K562 (cell line): ENCODE data around the gene MYH7B. TPM values are rescaled to one million over a fixed set of nuclear protein-coding genes. Genes with fewer than 3 reads are reported as not detected.

Experiments
- CEBPB ChIP-seq: fragments of 450-650 bp; IDR thresholded peaks from 2 replicates; pipeline ENCODE4 v1.6.1; 2016; ENCODE audit warnings: missing genetic modification characterization, missing compliant biosample characterization
- EP300 ChIP-seq: IDR thresholded peaks from 2 replicates; pipeline ENCODE4 v1.6.1; 2012; ENCODE audit warnings: low read length, improper control_type of control experiment
- FOXA3 ChIP-seq, 2 experiments: fragments of 450-650 bp in 1 of 2; sonication (generic) in 1 of 2; formaldehyde crosslinking; IDR thresholded peaks in 1 of 2; conservative IDR thresholded peaks in 1 of 2; 2 replicates each; pipeline versions ENCODE4 v1.4.0 to v1.8.0; 2020 to 2022; ENCODE audit warnings: mild to moderate bottlenecking in 2 of 2, missing genetic modification reagents in 1 of 2
- LEF1 ChIP-seq: fragments of 450-650 bp; IDR thresholded peaks from 2 replicates; pipeline ENCODE4 v1.6.1; 2016; ENCODE audit warnings: mild to moderate bottlenecking
- MCM2 ChIP-seq: fragments of 450-650 bp; IDR thresholded peaks from 2 replicates; pipeline ENCODE4 v1.6.1; 2017; ENCODE audit warnings: low read depth, mild to moderate bottlenecking
- MXI1 ChIP-seq: IDR thresholded peaks from 2 replicates; pipeline ENCODE4 v1.6.1; 2011; ENCODE audit warnings: low read depth, mild to moderate bottlenecking, improper control_type of control experiment, low read length
- POLR2A ChIP-seq: fragments of 450-650 bp; conservative IDR thresholded peaks from 2 replicates; pipeline ENCODE4 v1.6.1; 2016
- SETDB1 ChIP-seq: IDR thresholded peaks from one replicate; pipeline ENCODE4 v1.6.1; 2012; ENCODE audit warnings: low read length, control low read depth, inconsistent platforms
- SNIP1 ChIP-seq: fragments of 450-650 bp; IDR thresholded peaks from 2 replicates; pipeline ENCODE4 v1.7.1; 2017; ENCODE audit warnings: low read depth, mild to moderate bottlenecking
- TAF9B ChIP-seq: fragments of 450-650 bp; IDR thresholded peaks from 2 replicates; pipeline ENCODE4 v1.6.1; 2018; ENCODE audit warnings: mild to moderate bottlenecking; ENCODE audit not compliant: partially characterized antibody
- ZNF253 ChIP-seq: fragments of 250-450 bp; sonication (Bioruptor Pico); conservative IDR thresholded peaks from 2 replicates; pipeline ENCODE4 v1.6.1; 2021; ENCODE audit warnings: mild to moderate bottlenecking
- polyA plus RNA-seq, 8 experiments: library from polyadenylated mRNA; depleted of rRNA in 4 of 8; stranded (reverse) in 5 of 8; unstranded in 3 of 8; fragments of >200 nt; fragmentation: Nextera tagmentation in 2 of 8; fragmentation: Illumina TruSeq in 1 of 8; extraction: Ambion mirVana in 2 of 8; extraction: Trizol in 1 of 8; gene quantifications; 2 replicates each; pipeline versions ENCODE4 v1.2.1 to v1.2.3, GENCODE V29; 2011 to 2014; ENCODE audit warnings: inconsistent platforms in 1 of 8, missing spikeins in 1 of 8
- total RNA-seq, 7 experiments: library from RNA; depleted of rRNA in 6 of 7; stranded (reverse); fragments of >200 nt in 6 of 7; fragmentation: Illumina TruSeq in 2 of 7; extraction: Trizol in 2 of 7; gene quantifications; 2 replicates each; pipeline versions ENCODE4 v1.2.1 to v1.2.3, GENCODE V29; 2011 to 2021; ENCODE audit warnings: low replicate concordance in 1 of 7
- TF ChIP-seq, protein P1 (sequence below), 2 experiments: fragments of 450-650 bp; IDR thresholded peaks; 2 replicates each; pipeline ENCODE4 v1.6.1; 2016; ENCODE audit warnings: mild to moderate bottlenecking in 2 of 2, borderline replicate concordance in 1 of 2, low read depth in 1 of 2, moderate library complexity in 1 of 2
- TF ChIP-seq, protein P2 (sequence below): sonication (generic); formaldehyde crosslinking; IDR thresholded peaks from 2 replicates; pipeline ENCODE4 v1.8.1; 2023; ENCODE audit warnings: mild to moderate bottlenecking, missing genetic modification reagents
- TF ChIP-seq, protein P3 (sequence below): sonication (generic); formaldehyde crosslinking; IDR thresholded peaks from 2 replicates; pipeline ENCODE4 v1.8.0; 2022; ENCODE audit warnings: mild to moderate bottlenecking, missing genetic modification reagents
- TF ChIP-seq, protein P4 (sequence below): fragments of 450-650 bp; IDR thresholded peaks from 2 replicates; pipeline ENCODE4 v1.7.1; 2018; ENCODE audit warnings: mild to moderate bottlenecking, low read depth; ENCODE audit not compliant: partially characterized antibody

Gene MYH7B
- total and polyA plus RNA-seq, 9 of the 15 experiments (the other 6 are each of a cell fraction or from before 2014, with no cell fraction given) = 0.07 to 0.34 (median 0.13) TPM; not detected in 3

DNA sequence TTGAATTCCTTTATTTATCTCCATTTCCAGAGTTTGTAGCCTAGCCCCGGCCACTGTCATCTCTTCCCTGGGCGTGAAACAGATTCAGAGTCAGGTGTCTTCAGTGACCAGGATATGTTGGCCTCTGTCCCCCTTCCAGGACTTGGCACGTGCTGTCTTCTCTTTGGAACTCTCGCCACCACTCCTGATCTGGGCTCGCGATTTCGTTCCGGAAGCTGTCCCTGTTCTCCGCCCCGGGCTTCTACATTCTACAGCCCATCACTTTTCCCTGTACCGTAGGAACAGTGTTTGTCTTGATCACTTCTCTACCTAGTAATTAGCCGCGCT, 801 bp upstream of the MYH7B start (continued):
- TF ChIP-seq, protein P1, sequence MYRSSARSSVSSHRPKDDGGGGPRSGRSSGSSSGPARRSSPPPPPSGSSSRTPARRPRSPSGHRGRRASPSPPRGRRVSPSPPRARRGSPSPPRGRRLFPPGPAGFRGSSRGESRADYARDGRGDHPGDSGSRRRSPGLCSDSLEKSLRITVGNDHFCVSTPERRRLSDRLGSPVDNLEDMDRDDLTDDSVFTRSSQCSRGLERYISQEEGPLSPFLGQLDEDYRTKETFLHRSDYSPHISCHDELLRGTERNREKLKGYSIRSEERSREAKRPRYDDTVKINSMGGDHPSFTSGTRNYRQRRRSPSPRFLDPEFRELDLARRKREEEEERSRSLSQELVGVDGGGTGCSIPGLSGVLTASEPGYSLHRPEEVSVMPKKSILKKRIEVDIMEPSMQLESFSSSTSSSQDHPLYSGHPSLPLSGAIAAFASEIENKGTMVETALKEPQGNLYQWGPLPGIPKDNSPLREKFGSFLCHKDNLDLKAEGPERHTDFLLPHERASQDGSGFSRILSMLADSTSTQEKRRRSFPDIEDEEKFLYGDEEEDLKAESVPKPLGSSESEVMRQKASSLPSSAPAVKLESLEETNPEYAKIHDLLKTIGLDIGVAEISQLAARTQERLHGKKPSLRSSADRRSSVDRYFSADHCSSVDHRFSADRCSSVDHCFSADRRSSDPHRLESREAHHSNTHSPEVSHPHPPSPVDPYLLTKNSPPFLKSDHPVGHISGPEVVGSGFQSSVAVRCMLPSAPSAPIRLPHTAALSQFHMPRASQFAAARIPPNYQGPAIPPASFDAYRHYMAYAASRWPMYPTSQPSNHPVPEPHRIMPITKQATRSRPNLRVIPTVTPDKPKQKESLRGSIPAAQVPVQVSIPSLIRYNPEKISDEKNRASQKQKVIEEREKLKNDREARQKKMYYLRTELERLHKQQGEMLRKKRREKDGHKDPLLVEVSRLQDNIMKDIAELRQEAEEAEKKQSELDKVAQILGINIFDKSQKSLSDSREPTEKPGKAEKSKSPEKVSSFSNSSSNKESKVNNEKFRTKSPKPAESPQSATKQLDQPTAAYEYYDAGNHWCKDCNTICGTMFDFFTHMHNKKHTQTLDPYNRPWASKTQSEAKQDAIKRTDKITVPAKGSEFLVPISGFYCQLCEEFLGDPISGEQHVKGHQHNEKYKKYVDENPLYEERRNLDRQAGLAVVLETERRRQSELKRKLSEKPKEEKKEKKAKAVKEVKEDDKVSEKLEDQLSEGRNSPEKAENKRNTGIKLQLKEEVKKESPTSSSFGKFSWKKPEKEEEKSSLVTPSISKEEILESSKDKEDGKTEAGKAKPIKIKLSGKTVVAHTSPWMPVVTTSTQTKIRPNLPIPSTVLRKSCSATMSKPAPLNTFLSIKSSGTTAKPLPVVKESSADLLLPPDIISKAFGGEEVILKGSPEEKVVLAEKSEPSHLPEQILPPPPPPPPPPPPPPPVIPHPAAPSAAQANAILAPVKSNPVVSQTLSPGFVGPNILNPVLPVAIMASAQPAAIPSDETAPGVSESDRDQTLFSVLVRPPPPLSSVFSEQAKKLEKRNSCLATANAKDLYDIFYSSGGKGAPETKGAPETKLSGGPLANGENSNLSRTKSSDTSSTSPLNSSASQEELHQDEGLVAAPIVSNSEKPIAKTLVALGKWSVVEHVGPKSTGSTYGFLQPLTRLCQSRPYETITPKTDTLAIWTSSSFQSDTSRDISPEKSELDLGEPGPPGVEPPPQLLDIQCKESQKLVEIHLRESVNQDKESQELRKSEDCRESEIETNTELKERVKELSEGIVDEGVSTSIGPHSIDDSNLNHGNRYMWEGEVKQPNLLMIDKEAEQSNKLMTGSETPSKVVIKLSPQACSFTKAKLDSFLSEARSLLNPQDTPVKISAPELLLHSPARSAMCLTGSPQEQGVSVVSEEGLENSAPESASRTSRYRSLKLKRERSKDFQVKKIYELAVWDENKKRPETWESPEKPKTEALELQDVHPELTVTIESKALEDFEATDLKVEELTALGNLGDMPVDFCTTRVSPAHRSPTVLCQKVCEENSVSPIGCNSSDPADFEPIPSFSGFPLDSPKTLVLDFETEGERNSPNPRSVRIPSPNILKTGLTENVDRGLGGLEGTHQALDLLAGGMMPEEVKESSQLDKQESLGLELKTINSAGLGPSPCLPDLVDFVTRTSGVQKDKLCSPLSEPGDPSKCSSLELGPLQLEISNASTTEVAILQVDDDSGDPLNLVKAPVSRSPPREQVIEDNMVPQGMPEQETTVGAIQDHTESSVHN (IDR thresholded peaks at IDR 0.05; ENCODE audit: borderline replicate concordance in 1 of 2, low read depth in 1 of 2) = no peak
- TF ChIP-seq, protein P2, sequence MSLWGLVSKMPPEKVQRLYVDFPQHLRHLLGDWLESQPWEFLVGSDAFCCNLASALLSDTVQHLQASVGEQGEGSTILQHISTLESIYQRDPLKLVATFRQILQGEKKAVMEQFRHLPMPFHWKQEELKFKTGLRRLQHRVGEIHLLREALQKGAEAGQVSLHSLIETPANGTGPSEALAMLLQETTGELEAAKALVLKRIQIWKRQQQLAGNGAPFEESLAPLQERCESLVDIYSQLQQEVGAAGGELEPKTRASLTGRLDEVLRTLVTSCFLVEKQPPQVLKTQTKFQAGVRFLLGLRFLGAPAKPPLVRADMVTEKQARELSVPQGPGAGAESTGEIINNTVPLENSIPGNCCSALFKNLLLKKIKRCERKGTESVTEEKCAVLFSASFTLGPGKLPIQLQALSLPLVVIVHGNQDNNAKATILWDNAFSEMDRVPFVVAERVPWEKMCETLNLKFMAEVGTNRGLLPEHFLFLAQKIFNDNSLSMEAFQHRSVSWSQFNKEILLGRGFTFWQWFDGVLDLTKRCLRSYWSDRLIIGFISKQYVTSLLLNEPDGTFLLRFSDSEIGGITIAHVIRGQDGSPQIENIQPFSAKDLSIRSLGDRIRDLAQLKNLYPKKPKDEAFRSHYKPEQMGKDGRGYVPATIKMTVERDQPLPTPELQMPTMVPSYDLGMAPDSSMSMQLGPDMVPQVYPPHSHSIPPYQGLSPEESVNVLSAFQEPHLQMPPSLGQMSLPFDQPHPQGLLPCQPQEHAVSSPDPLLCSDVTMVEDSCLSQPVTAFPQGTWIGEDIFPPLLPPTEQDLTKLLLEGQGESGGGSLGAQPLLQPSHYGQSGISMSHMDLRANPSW = no peak
- TF ChIP-seq, protein P3, sequence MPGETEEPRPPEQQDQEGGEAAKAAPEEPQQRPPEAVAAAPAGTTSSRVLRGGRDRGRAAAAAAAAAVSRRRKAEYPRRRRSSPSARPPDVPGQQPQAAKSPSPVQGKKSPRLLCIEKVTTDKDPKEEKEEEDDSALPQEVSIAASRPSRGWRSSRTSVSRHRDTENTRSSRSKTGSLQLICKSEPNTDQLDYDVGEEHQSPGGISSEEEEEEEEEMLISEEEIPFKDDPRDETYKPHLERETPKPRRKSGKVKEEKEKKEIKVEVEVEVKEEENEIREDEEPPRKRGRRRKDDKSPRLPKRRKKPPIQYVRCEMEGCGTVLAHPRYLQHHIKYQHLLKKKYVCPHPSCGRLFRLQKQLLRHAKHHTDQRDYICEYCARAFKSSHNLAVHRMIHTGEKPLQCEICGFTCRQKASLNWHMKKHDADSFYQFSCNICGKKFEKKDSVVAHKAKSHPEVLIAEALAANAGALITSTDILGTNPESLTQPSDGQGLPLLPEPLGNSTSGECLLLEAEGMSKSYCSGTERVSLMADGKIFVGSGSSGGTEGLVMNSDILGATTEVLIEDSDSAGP (CRISPR knock-in tag) = no peak
- TF ChIP-seq EP300 (no peak), SETDB1 (no peak), MXI1 (no peak), SNIP1 (no peak), POLR2A (no peak), ZNF253 (CRISPR knock-in tag) (no peak), CEBPB (tag) (no peak), TAF9B (no peak), FOXA3 (CRISPR knock-in tag; conservative IDR thresholded peaks at IDR 0.05 in 1 of 2, IDR thresholded peaks at IDR 0.05 in 1 of 2) (no peak), MCM2 (no peak), LEF1 (no peak)
- TF ChIP-seq, protein P4, sequence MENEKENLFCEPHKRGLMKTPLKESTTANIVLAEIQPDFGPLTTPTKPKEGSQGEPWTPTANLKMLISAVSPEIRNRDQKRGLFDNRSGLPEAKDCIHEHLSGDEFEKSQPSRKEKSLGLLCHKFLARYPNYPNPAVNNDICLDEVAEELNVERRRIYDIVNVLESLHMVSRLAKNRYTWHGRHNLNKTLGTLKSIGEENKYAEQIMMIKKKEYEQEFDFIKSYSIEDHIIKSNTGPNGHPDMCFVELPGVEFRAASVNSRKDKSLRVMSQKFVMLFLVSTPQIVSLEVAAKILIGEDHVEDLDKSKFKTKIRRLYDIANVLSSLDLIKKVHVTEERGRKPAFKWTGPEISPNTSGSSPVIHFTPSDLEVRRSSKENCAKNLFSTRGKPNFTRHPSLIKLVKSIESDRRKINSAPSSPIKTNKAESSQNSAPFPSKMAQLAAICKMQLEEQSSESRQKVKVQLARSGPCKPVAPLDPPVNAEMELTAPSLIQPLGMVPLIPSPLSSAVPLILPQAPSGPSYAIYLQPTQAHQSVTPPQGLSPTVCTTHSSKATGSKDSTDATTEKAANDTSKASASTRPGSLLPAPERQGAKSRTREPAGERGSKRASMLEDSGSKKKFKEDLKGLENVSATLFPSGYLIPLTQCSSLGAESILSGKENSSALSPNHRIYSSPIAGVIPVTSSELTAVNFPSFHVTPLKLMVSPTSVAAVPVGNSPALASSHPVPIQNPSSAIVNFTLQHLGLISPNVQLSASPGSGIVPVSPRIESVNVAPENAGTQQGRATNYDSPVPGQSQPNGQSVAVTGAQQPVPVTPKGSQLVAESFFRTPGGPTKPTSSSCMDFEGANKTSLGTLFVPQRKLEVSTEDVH = no peak
